ENCODE data around the gene GABRA5. TPM values are rescaled to one million over a fixed set of nuclear protein-coding genes. Genes with fewer than 3 reads are reported as not detected.

GABRA5 gene
- polyA plus RNA-seq, 1 donor from 2014 or later = 25.3 TPM

GRCh38 chr15:26890988-26891387, 24.1 kb downstream of the GABRA5 start:
- Histone ChIP-seq H3K4me2 (ENCODE audit: low read length) (no peak overlapping the region), H3K36me3 (ENCODE audit: insufficient read depth, low read length) (no peaks in the 10 kb centered on the region), H4K20me1 (ENCODE audit: insufficient read depth) (no peaks in the 10 kb centered on the region), H3K9me2 (ENCODE audit: insufficient read depth, low read length) (no peaks in the 10 kb centered on the region), H3F3A (ENCODE audit: insufficient read depth, low read length, poor library complexity, severe bottlenecking) (no peaks in the 10 kb centered on the region), H3K9me3 (ENCODE audit: low read length) (no peaks in the 10 kb centered on the region), H3K4me3 (ENCODE audit: low read length) (no peak overlapping the region), H2AFZ (ENCODE audit: low read depth, low read length) (no peak overlapping the region), H3K27ac (ENCODE audit: low read length) (no peak overlapping the region), H3K9ac (ENCODE audit: low read length) (no peak overlapping the region), H3K79me2 (replicated peaks; ENCODE audit: insufficient read depth, low read length) (no peaks in the 10 kb centered on the region), H3K27me3 (ENCODE audit: insufficient read depth, low read depth, low read length) (no peaks in the 10 kb centered on the region)
- TF ChIP-seq TAF1 (IDR thresholded peaks at IDR 0.05; ENCODE audit: low read depth) = no peak
- TF ChIP-seq POLR2AphosphoS5 (IDR thresholded peaks at IDR 0.05) = no peak
- TF ChIP-seq MXI1 (conservative IDR thresholded peaks at IDR 0.05; ENCODE audit: poor library complexity, severe bottlenecking) = no peak
- no peak for TF ChIP-seq CTCF (IDR thresholded peaks at IDR 0.05; ENCODE audit: poor library complexity, severe bottlenecking)

- Histone ChIP-seq H3K36me3 (ENCODE audit: insufficient read depth, low read length) (no peaks in the 10 kb centered on the region), H3K4me2 (ENCODE audit: low read length) (no peak overlapping the region)
Measured at GRCh38 chr15:26891448-26892181, 24.8 kb downstream of the GABRA5 start.

More at GRCh38 chr15:26891448-26892181, 24.8 kb downstream of the GABRA5 start:
- Histone ChIP-seq H3K79me2 (replicated peaks; ENCODE audit: insufficient read depth, low read length) (no peaks in the 10 kb centered on the region), H3F3A (ENCODE audit: insufficient read depth, low read length, poor library complexity, severe bottlenecking) (no peaks in the 10 kb centered on the region), H4K20me1 (ENCODE audit: insufficient read depth) (no peaks in the 10 kb centered on the region), H3K9me3 (ENCODE audit: low read length) (no peaks in the 10 kb centered on the region), H3K27ac (ENCODE audit: low read length) (no peak overlapping the region), H3K9ac (ENCODE audit: low read length) (no peak overlapping the region), H3K4me3 (ENCODE audit: low read length) (no peak overlapping the region), H3K9me2 (ENCODE audit: insufficient read depth, low read length) (no peaks in the 10 kb centered on the region), H2AFZ (ENCODE audit: low read depth, low read length) (peak overlapping the region; percentile 36), H3K27me3 (ENCODE audit: insufficient read depth, low read depth, low read length) (no peaks in the 10 kb centered on the region)
- TF ChIP-seq RAD21 (conservative IDR thresholded peaks at IDR 0.05) (peak; percentile 99), EP300 (conservative IDR thresholded peaks at IDR 0.05; ENCODE audit: poor library complexity, severe bottlenecking) (no peak), CTCF (IDR thresholded peaks at IDR 0.05; ENCODE audit: poor library complexity, severe bottlenecking) (peak; percentile 97), REST (IDR thresholded peaks at IDR 0.05; ENCODE audit: borderline replicate concordance) (no peak), POLR2AphosphoS5 (IDR thresholded peaks at IDR 0.05) (no peak), SMC3 (conservative IDR thresholded peaks at IDR 0.05; ENCODE audit: poor library complexity) (peak; percentile 97), TAF1 (IDR thresholded peaks at IDR 0.05; ENCODE audit: low read depth) (no peak), MXI1 (conservative IDR thresholded peaks at IDR 0.05; ENCODE audit: poor library complexity, severe bottlenecking) (peak; percentile 36), EZH2 (IDR thresholded peaks at IDR 0.05; ENCODE audit: borderline replicate concordance, insufficient read depth, low read length, poor library complexity, severe bottlenecking) (no peak)

Measured in neural cell (in vitro differentiated cells).